ENCODE measurements around the gene BARHL1. TPM values are rescaled to one million over a fixed set of nuclear protein-coding genes. Genes with fewer than 3 reads are reported as not detected.

Gene BARHL1
- total and polyA plus RNA-seq, 9 of the 15 experiments (the other 6 are each of a cell fraction or from before 2014, with no cell fraction given): not detected

GRCh38 chr9:132634327-132634726 lies 51.9 kb downstream of the BARHL1 start:
- Histone ChIP-seq H2AFZ (ENCODE audit: low read depth, low read length) (no peak overlapping the region), H3K27ac (ENCODE audit: extremely low read depth, low read depth, low read length) (no peak overlapping the region), H3K36me3 (ENCODE audit: control insufficient read depth, insufficient read depth, low read length) (peaks cover 79% of the 10 kb centered on the region; the same call in 2 of the 3 replicates), H4K20me1 (replicated peaks; ENCODE audit: control insufficient read depth, insufficient read depth, low read length) (0 out of 2 replicates have a peak, but pooled peaks cover 4% of the 10 kb centered on the region), H3K9ac (ENCODE audit: insufficient read depth in 1 of 2, low read depth in 2 of 2, low read length in 2 of 2) (no peak overlapping the region), H3K9me1 (ENCODE audit: control insufficient read depth, insufficient read depth, low read length) (no peaks in the 10 kb centered on the region), H3K27me3 (ENCODE audit: control insufficient read depth in 2 of 2, insufficient read depth in 2 of 2, low read length in 2 of 2) (no peaks in the 10 kb centered on the region), H3K4me2 (ENCODE audit: insufficient read depth, low read length) (no peak overlapping the region), H3K4me3 (no peak overlapping the region), H3K4me1 (replicated peaks in 1 of 2; ENCODE audit: control insufficient read depth in 2 of 2, insufficient read depth in 2 of 2, low read length in 2 of 2) (no peaks in the 10 kb centered on the region), H3K9me3 (replicated peaks; ENCODE audit: control insufficient read depth, insufficient read depth, low read depth, low read length) (no peaks in the 10 kb centered on the region), H3K79me2 (ENCODE audit: control insufficient read depth, insufficient read depth, low read length) (no peaks in the 10 kb centered on the region)
- WGBS (ENCODE audit: insufficient coverage, low coverage, missing lambda C conversion rate): 93% methylated on average over 3 of the region's 3 CpGs
- no TSS peak for BruUV-seq (replicated peaks)
- CTCF ChIA-PET (ENCODE audit: low intra/inter-chr PET ratio): no interaction called here
- no peak for DNase-seq (ENCODE audit: extremely low read depth in 1 of 4, low spot score in 3 of 4)
- ATAC-seq: no peak
- TF ChIP-seq MAFG (tag; conservative IDR thresholded peaks at IDR 0.05): peak; percentile 50
- no peak for TF ChIP-seq ZNF518B (CRISPR knock-in tag; IDR thresholded peaks at IDR 0.05)
- TF ChIP-seq SRF (CRISPR knock-in tag; IDR thresholded peaks at IDR 0.05): no peak
- no peak for TF ChIP-seq TARDBP (IDR thresholded peaks at IDR 0.05)
- TF ChIP-seq C11orf30 (IDR thresholded peaks at IDR 0.05; ENCODE audit: low read depth): peak; percentile 59; the same call in 1 of the 2 replicates
- no peak for TF ChIP-seq ARHGAP35 (IDR thresholded peaks at IDR 0.05; ENCODE audit: partially characterized antibody)
- no peak for TF ChIP-seq ZFP1 (CRISPR knock-in tag; IDR thresholded peaks at IDR 0.05)
- TF ChIP-seq SIRT6 (IDR thresholded peaks at IDR 0.05; ENCODE audit: low read depth, low read length): no peak
- peak; percentile 82 for TF ChIP-seq ZNF316 (IDR thresholded peaks at IDR 0.05)
- no peak for TF ChIP-seq ZNF398 (CRISPR knock-in tag; IDR thresholded peaks at IDR 0.05)
- in situ Hi-C loops (cut with MboI) (no loop called here), intact Hi-C loops (cut with micrococcal nuclease) (no loop called here)
- FAIRE-seq: no peak
- POLR2A ChIA-PET: no interaction called here

Data from K562 (cell line).